Endothelial cell of umbilical vein (primary cell): ENCODE measurements around the gene ZNF79. TPM values are rescaled to one million over a fixed set of nuclear protein-coding genes. Genes with fewer than 3 reads are reported as not detected.

ENCODE experiments used
- BruUV-seq: library from RNA; stranded (reverse); fragments of 400-500 nt; replicated peaks from 2 replicates; lab custom pipeline; 2021; lab: Mats Ljungman, UMichigan
- CTCF ChIA-PET: fragments of 300-600, 350-600 bp; sonication (Branson Sonifier 250); formaldehyde crosslinking; loops from one replicate; lab custom pipeline; 2021; ENCODE audit warnings: antibody characterized with exemption, inconsistent platforms; lab: Charles Lee
- POLR2A ChIA-PET: fragments of 300-600, 350-600 bp; sonication (Branson Sonifier 250); formaldehyde crosslinking; loops from one replicate; lab custom pipeline; 2021; ENCODE audit warnings: antibody characterized with exemption, inconsistent platforms; lab: Charles Lee
- DNase-seq: peaks from one replicate; pipeline ENCODE4 v3.0.0-alpha.2; 2011; ENCODE audit warnings: low read depth, low spot score
- FAIRE-seq: peaks from 2 replicates; lab custom pipeline; 2011; peaks lifted over from hg19 to GRCh38; lab: Jason Lieb, UNC
- H2AFZ ChIP-seq: 2 replicates; pipeline ENCODE4 v1.6.0; 2012; ENCODE audit warnings: low read depth, low read length, control low read depth, inconsistent platforms
- H3K27ac ChIP-seq: 2 replicates; pipeline ENCODE4 v1.5.1; 2011; ENCODE audit warnings: low read depth, mild to moderate bottlenecking, control low read depth, low read length, moderate library complexity; ENCODE audit not compliant: insufficient read depth
- H3K27me3 ChIP-seq, 2 experiments: 2 replicates each; pipeline versions ENCODE4 v1.6.0 to v1.6.1; 2011; ENCODE audit warnings: low read length in 2 of 2, mixed read lengths in 1 of 2; ENCODE audit not compliant: control insufficient read depth in 2 of 2, insufficient read depth in 2 of 2
- H3K36me3 ChIP-seq, 2 experiments: 2 replicates in 1 of 2; 3 replicates in 1 of 2; pipeline ENCODE4 v1.5.1; 2011; ENCODE audit warnings: low read length in 2 of 2, mild to moderate bottlenecking in 1 of 2, moderate library complexity in 1 of 2; ENCODE audit not compliant: control insufficient read depth in 2 of 2, insufficient read depth in 2 of 2; ENCODE audit errors: extremely low read depth in 1 of 2
- H3K4me1 ChIP-seq: 3 replicates; pipeline ENCODE4 v1.5.1; 2011; ENCODE audit warnings: mild to moderate bottlenecking, low read length; ENCODE audit not compliant: control insufficient read depth, insufficient read depth; ENCODE audit errors: extremely low read depth
- H3K4me2 ChIP-seq: 2 replicates; pipeline ENCODE4 v1.6.1; 2011; ENCODE audit warnings: low read length, control low read depth, mixed read lengths; ENCODE audit not compliant: insufficient read depth
- H3K4me3 ChIP-seq, 3 experiments: fragments of 200-600 bp in 1 of 3; sonication (generic), shearing (Covaris generic) in 1 of 3; replicated peaks in 1 of 3; 2 replicates each; pipeline ENCODE4 v1.5.1; 2011 to 2016; ENCODE audit warnings: control low read depth in 3 of 3, low read length in 3 of 3, mild to moderate bottlenecking in 2 of 3, inconsistent platforms in 1 of 3, low read depth in 1 of 3, moderate library complexity in 1 of 3; ENCODE audit not compliant: insufficient read depth in 1 of 3
- H3K79me2 ChIP-seq: 2 replicates; pipeline ENCODE4 v1.6.0; 2012; ENCODE audit warnings: low read length, inconsistent platforms; ENCODE audit not compliant: control insufficient read depth, insufficient read depth
- H3K9ac ChIP-seq: replicated peaks from 2 replicates; pipeline ENCODE3; 2011; ENCODE audit warnings: low read length, control low read depth; ENCODE audit not compliant: insufficient read depth; ENCODE audit errors: extremely low read depth
- H3K9me1 ChIP-seq: replicated peaks from 3 replicates; pipeline ENCODE4 v1.6.0; 2011; ENCODE audit warnings: mild to moderate bottlenecking, low read length; ENCODE audit not compliant: control insufficient read depth, insufficient read depth; ENCODE audit errors: extremely low read depth
- H3K9me3 ChIP-seq: replicated peaks from 2 replicates; pipeline ENCODE4 v1.5.1; 2012; ENCODE audit warnings: low read length, inconsistent platforms; ENCODE audit not compliant: control insufficient read depth, insufficient read depth
- H4K20me1 ChIP-seq: replicated peaks from 2 replicates; pipeline ENCODE3; 2011; ENCODE audit warnings: mild to moderate bottlenecking, low read length; ENCODE audit not compliant: control insufficient read depth, insufficient read depth; ENCODE audit errors: extremely low read depth
- GATA2 ChIP-seq: IDR thresholded peaks from 2 replicates; pipeline ENCODE4 v1.7.0; 2011; ENCODE audit warnings: low read depth, mild to moderate bottlenecking, moderate library complexity, mixed read lengths, low read length; ENCODE audit not compliant: insufficient read length, insufficient read depth
- JUN ChIP-seq: IDR thresholded peaks from 2 replicates; pipeline ENCODE4 v1.6.1; 2011; ENCODE audit warnings: borderline replicate concordance, low read depth; ENCODE audit not compliant: insufficient read length, insufficient read depth
- MYC ChIP-seq: IDR thresholded peaks from one replicate; pipeline ENCODE4 v1.6.1; 2011; ENCODE audit warnings: mild to moderate bottlenecking, low read depth, low read length
- POLR2AphosphoS5 ChIP-seq: IDR thresholded peaks from 2 replicates; pipeline ENCODE4 v1.6.1; 2012; ENCODE audit warnings: low read depth, mild to moderate bottlenecking, control low read depth, low read length, moderate library complexity; ENCODE audit not compliant: insufficient read depth
- dilution Hi-C: fragments of 300-500 bp; cut with MboI; formaldehyde crosslinking; loops from one replicate; pipeline ENCODE4 v1.15.0; 2019; ENCODE audit warnings: low sequenced_read_pairs; ENCODE audit not compliant: extremely low pct_ligation_motif_present
- intact Hi-C: fragments of 100-400 bp; cut with micrococcal nuclease; formaldehyde crosslinking; loops from one replicate; pipeline ENCODE4 v1.10.0; 2022
- polyA plus RNA-seq, 4 experiments: library from polyadenylated mRNA; depleted of rRNA in 3 of 4; stranded (reverse) in 3 of 4; unstranded in 1 of 4; fragments of >200 nt; gene quantifications; 2 replicates each; pipeline versions ENCODE4 v1.2.1 to v1.2.3, GENCODE V29; 2011 to 2012; ENCODE audit warnings: missing spikeins in 1 of 4
- total RNA-seq: library from RNA; stranded (reverse); gene quantifications from 2 replicates; pipeline ENCODE4 v1.2.3, GENCODE V29; 2021
- TF ChIP-seq, protein P1 (sequence below): IDR thresholded peaks from 2 replicates; pipeline ENCODE4 v1.6.1; 2011; ENCODE audit not compliant: insufficient read depth, insufficient read length

ZNF79 gene
- total and polyA plus RNA-seq, 2 donors (not counting 3 experiments of a cell fraction or from before 2014, with no cell fraction given), result 6.3 to 10.6 TPM

- H3K27me3 ChIP-seq, result peaks cover 2 to 4% of the 10 kb centered on the region in 2 experiments
- TF ChIP-seq JUN (no peak), POLR2AphosphoS5 (no peak), GATA2 (no peak)
- TF ChIP-seq, protein P1, sequence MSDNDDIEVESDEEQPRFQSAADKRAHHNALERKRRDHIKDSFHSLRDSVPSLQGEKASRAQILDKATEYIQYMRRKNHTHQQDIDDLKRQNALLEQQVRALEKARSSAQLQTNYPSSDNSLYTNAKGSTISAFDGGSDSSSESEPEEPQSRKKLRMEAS, result no peak
- intact Hi-C loops (no loop called here), dilution Hi-C loops (no loop called here)
- H3K9ac ChIP-seq, result no peak overlapping the region
- FAIRE-seq (no peak), DNase-seq (no peak)
- no peaks in the 10 kb centered on the region for H3K9me3 ChIP-seq
- H3K79me2 ChIP-seq, result no peaks in the 10 kb centered on the region
- H2AFZ ChIP-seq, result no peak overlapping the region
- no peaks in the 10 kb centered on the region for H3K36me3 ChIP-seq
- H3K4me2 ChIP-seq, result no peak overlapping the region
- POLR2A ChIA-PET, result no interaction called here
- no peaks in the 10 kb centered on the region for H3K9me1 ChIP-seq
- BruUV-seq, result no TSS peak
- H3K4me1 ChIP-seq, result peaks cover 6% of the 10 kb centered on the region
- CTCF ChIA-PET, result interaction anchor here (0.6 to 2.4 kb wide), 8 partner anchors 14 to 188 kb away, joined by 3 to 15 read pairs (median 3); no protein-coding TSS in a partner anchor
- H3K4me3 ChIP-seq, result no peak overlapping the region
- no peak overlapping the region for H3K27ac ChIP-seq
- H4K20me1 ChIP-seq, result no peaks in the 10 kb centered on the region
Measured at GRCh38 chr9:127392976-127393375, 31.2 kb upstream of the ZNF79 start.

DNA sequence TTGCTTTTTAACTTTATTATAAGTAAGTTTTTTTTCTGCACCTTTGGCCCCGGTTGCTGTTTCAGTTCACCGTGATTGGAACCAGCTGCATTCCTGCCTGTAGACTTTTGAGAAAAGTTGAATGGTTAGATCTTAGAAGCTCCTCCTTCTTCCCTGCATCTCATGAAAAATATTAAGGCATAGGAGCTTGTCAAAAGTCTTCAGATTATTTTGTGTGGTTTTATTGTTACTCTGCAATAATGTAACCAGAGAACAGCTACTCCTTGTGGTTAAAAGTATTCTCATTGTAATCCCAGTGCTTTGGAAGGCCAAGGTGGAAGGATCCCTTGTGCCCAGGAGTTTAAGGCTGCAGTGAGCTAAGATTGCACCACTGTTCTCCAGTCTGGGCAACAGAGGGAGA is 30.5 kb upstream of the ZNF79 start:
- CTCF ChIA-PET, result interaction anchor here (0.6 to 2.4 kb wide), 12 partner anchors 8 to 190 kb away, joined by 3 to 15 read pairs (median 3); no protein-coding TSS in a partner anchor
- no peak for TF ChIP-seq MYC
- peaks cover 9% of the 10 kb centered on the region for H3K4me1 ChIP-seq
- no peak overlapping the region for H3K27ac ChIP-seq
- DNase-seq (no peak), FAIRE-seq (no peak)
- no peak overlapping the region for H3K4me3 ChIP-seq
- dilution Hi-C loops, result no loop called here
- no TSS peak for BruUV-seq
- no peak overlapping the region for H2AFZ ChIP-seq
- intact Hi-C loops, result no loop called here
- no peaks in the 10 kb centered on the region for H3K36me3 ChIP-seq
- no peaks in the 10 kb centered on the region for H3K9me1 ChIP-seq
- H3K27me3 ChIP-seq, result peaks cover 2 to 4% of the 10 kb centered on the region in 2 experiments
- H4K20me1 ChIP-seq, result no peaks in the 10 kb centered on the region
- no peak overlapping the region for H3K4me2 ChIP-seq
- H3K79me2 ChIP-seq, result no peaks in the 10 kb centered on the region
- POLR2A ChIA-PET, result interaction anchor here (0.7 kb wide), 1 partner anchor 40 kb away, joined by 5 read pairs; no protein-coding TSS in a partner anchor
- H3K9ac ChIP-seq, result no peak overlapping the region
- H3K9me3 ChIP-seq, result no peaks in the 10 kb centered on the region
